Psoas muscle (tissue), 8 donors: ENCODE measurements around the gene PPP2R5E. TPM values are rescaled to one million over a fixed set of nuclear protein-coding genes. Genes with fewer than 3 reads are reported as not detected.

Experiments used
- ATAC-seq, 4 donors: fragments of 200-7000 bp; cut with Tn5 transposase; one replicate each; pipeline ENCODE4 v1.9.1; 2020; ENCODE audit warnings: moderate library complexity in 3 of 4, mild to moderate bottlenecking in 2 of 4
- DNase-seq, 2 donors: peaks; one replicate each; pipeline ENCODE4 v3.0.0-alpha.2; 2020
- H3K27ac ChIP-seq: fragments of 200-600 bp; one replicate; pipeline ENCODE4 v1.8.0; 2022
- H3K27me3 ChIP-seq, 3 donors: fragments of 200-600 bp in 1 of 3; one replicate each; pipeline versions ENCODE4 v1.6.1 to v1.8.0; 2013 to 2022; ENCODE audit warnings: low read length in 2 of 3, mild to moderate bottlenecking in 2 of 3, moderate library complexity in 1 of 3; ENCODE audit not compliant: insufficient read depth in 3 of 3
- H3K36me3 ChIP-seq, 2 donors: fragments of 200-600 bp in 1 of 2; one replicate each; pipeline versions ENCODE4 v1.6.1 to v1.8.0; 2013 to 2022; ENCODE audit warnings: low read depth in 1 of 2, mild to moderate bottlenecking in 1 of 2, moderate library complexity in 1 of 2; ENCODE audit not compliant: insufficient read depth in 1 of 2
- H3K4me1 ChIP-seq: fragments of 200-600 bp; one replicate; pipeline ENCODE4 v1.8.0; 2022
- H3K4me3 ChIP-seq: fragments of 200-600 bp; one replicate; pipeline ENCODE4 v1.8.0; 2022; ENCODE audit warnings: mild to moderate bottlenecking
- H3K9me3 ChIP-seq: fragments of 200-600 bp; one replicate; pipeline ENCODE4 v1.8.0; 2022
- WGBS, 3 donors: extraction: QIAGEN DNeasy Blood & Tissue Kit; methylation state at CpG; one replicate each; pipeline versions ENCODE4 v1.1.6 to v1.1.7; 2013; 5-methylcytosine and 5-hydroxymethylcytosine counted together
- intact Hi-C, 2 donors: fragments of 100-400 bp; cut with DNase I; formaldehyde crosslinking; loops; one replicate each; pipeline versions ENCODE4 v1.11.0 to v1.14.2; 2022
- polyA plus RNA-seq, 3 donors: library from polyadenylated mRNA; stranded (reverse); fragments of 200-250 nt; gene quantifications; one replicate each; pipeline ENCODE4 v1.2.3, GENCODE V29; 2013
- total RNA-seq, 4 donors: library from RNA; stranded (reverse); fragmentation: NEBNext Ultra II Directional in 2 of 4; extraction: Animal tissue kit (Norgen Biotek cat#: 25700) in 2 of 4; gene quantifications; one replicate each; pipeline versions ENCODE4 v1.2.1 to v1.2.4, GENCODE V29; 2021 to 2023
- TF ChIP-seq, protein P1 (sequence below): fragments of 200-600 bp; IDR thresholded peaks from one replicate; pipeline ENCODE4 v1.8.0; 2022; ENCODE audit warnings: antibody characterized with exemption
- donor health status: healthy with polysubstance abuse.
- donor health status: DM: no; HTN: no; CAD: no; lungs with moderate emphysema.
- donor health status: Bipolar disorder and iron deficiency.
- donor health status: healthy.
- donor health status: DM: yes; HTN: yes; CAD: no.
- donor health status: DM: no; HTN: no; CAD: no.
- donor health status: DM: no; HTN: no; CAD: no.
- donor health status: DM: yes; HTN: yes; CAD: no.

PPP2R5E gene
- total and polyA plus RNA-seq, 7 donors = 10.8 to 35.0 (median 29.3) TPM

DNA sequence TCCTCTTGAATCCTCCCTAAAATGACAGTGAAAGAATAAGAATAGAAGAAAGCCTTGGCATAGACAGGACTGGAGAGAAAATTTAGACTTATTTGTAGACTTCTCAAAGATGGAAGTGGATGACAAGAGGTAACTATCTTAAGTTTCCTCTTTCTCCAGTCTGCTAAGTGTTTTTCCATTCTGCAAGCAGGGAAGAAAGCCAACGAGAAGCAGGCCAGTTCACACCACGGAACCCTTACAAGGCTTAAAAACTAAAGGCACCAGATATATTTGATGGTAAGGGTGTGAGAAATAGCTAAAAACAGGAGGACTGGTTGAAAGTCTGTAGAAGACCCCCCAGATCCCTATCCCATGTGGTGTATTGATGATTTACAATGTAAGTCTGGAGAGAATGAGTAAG, 141.5 kb downstream of the PPP2R5E start:
- H3K36me3 ChIP-seq = no peaks in the 10 kb centered on the region
- no peaks in the 10 kb centered on the region for H3K27me3 ChIP-seq
- H3K4me3 ChIP-seq = no peak overlapping the region
- DNase-seq (no peak), ATAC-seq (no peak)
- intact Hi-C loops = loop anchor here in 1 of 2 donors (10.0 kb wide), 1 partner anchor 113 kb away; no protein-coding TSS in a partner anchor
- H3K9me3 ChIP-seq = no peaks in the 10 kb centered on the region
- TF ChIP-seq, protein P1, sequence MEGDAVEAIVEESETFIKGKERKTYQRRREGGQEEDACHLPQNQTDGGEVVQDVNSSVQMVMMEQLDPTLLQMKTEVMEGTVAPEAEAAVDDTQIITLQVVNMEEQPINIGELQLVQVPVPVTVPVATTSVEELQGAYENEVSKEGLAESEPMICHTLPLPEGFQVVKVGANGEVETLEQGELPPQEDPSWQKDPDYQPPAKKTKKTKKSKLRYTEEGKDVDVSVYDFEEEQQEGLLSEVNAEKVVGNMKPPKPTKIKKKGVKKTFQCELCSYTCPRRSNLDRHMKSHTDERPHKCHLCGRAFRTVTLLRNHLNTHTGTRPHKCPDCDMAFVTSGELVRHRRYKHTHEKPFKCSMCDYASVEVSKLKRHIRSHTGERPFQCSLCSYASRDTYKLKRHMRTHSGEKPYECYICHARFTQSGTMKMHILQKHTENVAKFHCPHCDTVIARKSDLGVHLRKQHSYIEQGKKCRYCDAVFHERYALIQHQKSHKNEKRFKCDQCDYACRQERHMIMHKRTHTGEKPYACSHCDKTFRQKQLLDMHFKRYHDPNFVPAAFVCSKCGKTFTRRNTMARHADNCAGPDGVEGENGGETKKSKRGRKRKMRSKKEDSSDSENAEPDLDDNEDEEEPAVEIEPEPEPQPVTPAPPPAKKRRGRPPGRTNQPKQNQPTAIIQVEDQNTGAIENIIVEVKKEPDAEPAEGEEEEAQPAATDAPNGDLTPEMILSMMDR = no peak
- no peak overlapping the region for H3K27ac ChIP-seq
- peaks cover 20% of the 10 kb centered on the region for H3K4me1 ChIP-seq
- WGBS, 3 donors = 35 to 83% (median 35%) methylated on average over 2 of the region's 2 CpGs

DNA sequence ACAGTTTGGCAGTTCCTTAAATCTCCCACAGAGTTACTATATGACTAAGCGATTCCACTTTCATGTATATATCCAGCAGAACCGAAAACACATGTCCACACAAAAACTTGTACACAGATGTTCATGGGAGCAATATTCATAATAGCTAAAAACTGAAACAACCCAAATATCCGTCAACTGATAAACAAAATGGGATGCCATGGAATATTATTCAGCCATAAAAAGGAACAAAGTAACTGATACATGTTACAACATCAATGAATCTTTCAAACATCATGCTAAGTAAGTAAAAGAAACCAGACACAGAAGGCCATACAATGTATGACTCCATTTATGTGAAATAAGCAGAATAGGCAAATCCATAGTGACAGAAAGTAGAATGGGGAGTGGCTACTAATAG, 144.2 kb downstream of the PPP2R5E start:
- Histone ChIP-seq H3K9me3 (no peaks in the 10 kb centered on the region), H3K36me3 (peaks cover 0 to 9% of the 10 kb centered on the region in 2 donors), H3K27me3 (no peaks in the 10 kb centered on the region), H3K4me1 (peaks cover 20% of the 10 kb centered on the region), H3K27ac (no peak overlapping the region), H3K4me3 (no peak overlapping the region)
- WGBS, 3 donors = 98 to 99% (median 98%) methylated on average over 3 of the region's 3 CpGs
- intact Hi-C loops = no loop called here
- no peak for ATAC-seq
- TF ChIP-seq, protein P1 = no peak
- no peak for DNase-seq

DNA sequence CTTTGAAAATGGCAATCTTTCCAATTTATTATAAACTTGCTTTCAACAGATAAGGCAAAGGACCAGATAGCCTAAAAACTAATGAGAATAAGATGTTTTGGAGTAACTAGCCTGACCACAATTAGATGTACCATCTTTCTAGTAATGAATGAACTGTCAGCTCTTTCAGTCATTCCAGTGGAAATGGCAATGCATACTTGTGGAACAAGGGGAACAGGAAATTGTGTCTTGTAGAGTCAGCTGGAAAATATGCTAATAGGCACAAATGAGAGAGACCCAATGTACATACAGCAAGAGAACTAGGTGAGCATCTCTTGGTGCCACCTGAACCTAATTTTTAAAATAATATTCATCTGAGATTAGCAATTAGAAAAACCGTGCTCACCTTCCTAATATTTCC, 148.3 kb downstream of the PPP2R5E start:
- Histone ChIP-seq H3K27ac (no peak overlapping the region), H3K36me3 (peaks cover 3 to 47% of the 10 kb centered on the region in 2 donors), H3K27me3 (no peaks in the 10 kb centered on the region), H3K4me3 (no peak overlapping the region), H3K9me3 (no peaks in the 10 kb centered on the region), H3K4me1 (no peaks in the 10 kb centered on the region)
- ATAC-seq (no peak), DNase-seq (no peak)
- 82 to 93% (median 91%) methylated on average over 1 of the region's 1 CpG for WGBS, 3 donors
- TF ChIP-seq, protein P1 = no peak
- intact Hi-C loops = no loop called here

DNA sequence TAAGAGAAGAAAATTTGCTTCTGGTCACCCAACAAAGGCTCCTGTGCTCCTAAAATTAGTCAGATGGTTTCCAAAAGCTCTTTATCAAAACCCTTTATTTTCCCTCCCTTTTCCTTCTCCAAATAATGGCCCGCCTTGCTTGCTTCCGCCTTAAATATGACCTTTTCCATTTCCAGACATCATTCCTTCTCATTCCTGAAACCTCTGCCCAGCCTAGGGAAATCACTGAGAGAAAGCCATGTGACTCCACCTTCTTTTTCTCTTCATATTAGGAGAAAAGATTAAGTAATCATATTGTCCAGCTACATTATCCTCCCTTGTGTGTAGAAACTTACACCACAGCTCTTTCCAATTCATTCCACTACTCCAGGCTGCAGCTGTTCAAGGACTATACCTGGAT, 148.7 kb downstream of the PPP2R5E start:
- H3K9me3 ChIP-seq = no peaks in the 10 kb centered on the region
- no peaks in the 10 kb centered on the region for H3K4me1 ChIP-seq
- WGBS, 3 donors = 93 to 97% (median 94%) methylated on average over 2 of the region's 2 CpGs
- TF ChIP-seq, protein P1 = no peak
- peaks cover 3 to 51% of the 10 kb centered on the region in 2 donors for H3K36me3 ChIP-seq
- DNase-seq = no peak
- H3K27ac ChIP-seq = no peak overlapping the region
- H3K27me3 ChIP-seq = no peaks in the 10 kb centered on the region
- no peak for ATAC-seq
- intact Hi-C loops = no loop called here
- H3K4me3 ChIP-seq = no peak overlapping the region

DNA sequence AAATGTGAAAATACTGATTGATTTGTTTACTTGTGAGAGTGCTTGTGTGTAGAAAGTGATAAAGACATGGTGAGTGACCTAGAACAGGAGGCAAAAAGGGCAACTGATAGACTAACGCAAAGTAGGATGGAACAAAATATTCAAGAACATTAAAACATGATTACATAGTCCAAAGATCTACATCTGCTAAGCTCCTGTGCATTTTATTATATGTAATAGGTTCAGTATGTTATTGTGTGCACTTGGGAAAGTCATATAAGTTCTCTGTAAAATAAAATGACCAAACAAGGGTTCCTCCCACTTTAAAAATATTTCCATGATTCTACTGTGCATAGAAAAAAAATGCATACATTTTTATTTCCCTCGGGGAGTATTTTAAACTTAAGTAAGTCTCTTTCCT, 150.2 kb downstream of the PPP2R5E start:
- Histone ChIP-seq H3K27me3 (no peaks in the 10 kb centered on the region), H3K36me3 (peaks cover 3 to 57% of the 10 kb centered on the region in 2 donors), H3K9me3 (no peaks in the 10 kb centered on the region), H3K4me1 (no peaks in the 10 kb centered on the region), H3K4me3 (no peak overlapping the region), H3K27ac (no peak overlapping the region)
- WGBS, 3 donors = 85 to 89% (median 85%) methylated on average over 2 of the region's 2 CpGs
- TF ChIP-seq, protein P1 = no peak
- intact Hi-C loops = no loop called here
- ATAC-seq (no peak), DNase-seq (no peak)
